A673 (cell line): Measurements from ENCODE around the gene CD4. TPM values are rescaled to one million over a fixed set of nuclear protein-coding genes. Genes with fewer than 3 reads are reported as not detected.

Experiments
- BruUV-seq: library from RNA; stranded (reverse); fragments of 400-500 nt; replicated peaks from 2 replicates; lab custom pipeline; 2021; lab: Mats Ljungman, UMichigan
- CTCF ChIA-PET: fragments of 300-600 bp; sonication (Branson Sonifier 250); formaldehyde crosslinking; loops from one replicate; lab custom pipeline; 2022; ENCODE audit warnings: antibody characterized with exemption; lab: Charles Lee
- POLR2A ChIA-PET: fragments of 300-600 bp; sonication (Branson Sonifier 250); formaldehyde crosslinking; loops from one replicate; lab custom pipeline; 2022; ENCODE audit warnings: antibody characterized with exemption; ENCODE audit not compliant: low non-redundant PET; lab: Charles Lee
- DNase-seq: peaks from one replicate; pipeline ENCODE4 v3.0.0-alpha.2; 2015; ENCODE audit warnings: low spot score
- H3K27ac ChIP-seq: fragments of 200-600 bp; sonication (generic); 2 replicates; pipeline ENCODE4 v1.5.1; 2016; ENCODE audit warnings: mixed run types, low read depth, mild to moderate bottlenecking, mixed read lengths, antibody characterized with exemption, low read length; ENCODE audit not compliant: poor library complexity, severe bottlenecking
- H3K27me3 ChIP-seq: fragments of 200-600 bp; sonication (generic); replicated peaks from 2 replicates; pipeline ENCODE4 v1.6.1; 2017; ENCODE audit warnings: mixed run types, low read depth, mild to moderate bottlenecking, mixed read lengths, antibody characterized with exemption, low read length; ENCODE audit not compliant: insufficient read depth, poor library complexity
- H3K36me3 ChIP-seq: fragments of 200-600 bp; sonication (generic); 2 replicates; pipeline ENCODE4 v1.6.1; 2016; ENCODE audit warnings: mixed run types, mild to moderate bottlenecking, mixed read lengths, antibody characterized with exemption, low read length; ENCODE audit not compliant: insufficient read depth, poor library complexity, severe bottlenecking
- H3K4me1 ChIP-seq: fragments of 200-600 bp; sonication (generic); 2 replicates; pipeline ENCODE4 v1.6.1; 2017; ENCODE audit warnings: mixed run types, mild to moderate bottlenecking, mixed read lengths, antibody characterized with exemption, low read length; ENCODE audit not compliant: insufficient read depth, poor library complexity, severe bottlenecking
- H3K4me3 ChIP-seq: fragments of 200-600 bp; sonication (generic); 2 replicates; pipeline ENCODE4 v1.5.1; 2016; ENCODE audit warnings: low read depth, mixed run types, mild to moderate bottlenecking, mixed read lengths, low read length; ENCODE audit not compliant: poor library complexity, severe bottlenecking
- H3K9me3 ChIP-seq: fragments of 200-600 bp; sonication (generic); 2 replicates; pipeline ENCODE4 v1.6.1; 2016; ENCODE audit warnings: mixed run types, low read depth, mild to moderate bottlenecking, mixed read lengths, antibody characterized with exemption, low read length; ENCODE audit not compliant: poor library complexity, severe bottlenecking
- CTCF ChIP-seq: fragments of 300-800, 200-600 bp; sonication (generic); conservative IDR thresholded peaks from 2 replicates; pipeline ENCODE4 v1.5.1; 2017; ENCODE audit warnings: low read depth, mild to moderate bottlenecking, antibody characterized with exemption, low read length, moderate library complexity, mixed read lengths
- EZH2 ChIP-seq: fragments of 200-600 bp; sonication (generic); IDR thresholded peaks from 2 replicates; pipeline ENCODE4 v1.6.1; 2017; ENCODE audit warnings: borderline replicate concordance, low read depth, mild to moderate bottlenecking, mixed read lengths, antibody characterized with exemption, low read length; ENCODE audit not compliant: poor library complexity, severe bottlenecking
- intact Hi-C: fragments of 100-400 bp; cut with micrococcal nuclease; formaldehyde crosslinking; loops from one replicate; pipeline ENCODE4 v1.10.0; 2022; ENCODE audit not compliant: unreplicated experiment
- total RNA-seq: library from RNA; stranded (reverse); gene quantifications from 2 replicates; pipeline ENCODE4 v1.2.3, GENCODE V29; 2021

The CD4 gene
- total RNA-seq, 1 experiment from 2014 or later = not detected

- ChIA-PET POLR2A (interaction anchor here (0.6 to 0.7 kb wide), 2 partner anchors 74 to 226 kb away, joined by 3 to 5 read pairs; partner anchors contain the start of gene GAPDH), CTCF (no interaction called here)
- TF ChIP-seq CTCF (no peak), EZH2 (no peak)
- Histone ChIP-seq H3K27me3 (no peaks in the 10 kb centered on the region), H3K9me3 (no peaks in the 10 kb centered on the region), H3K4me1 (peaks cover 12% of the 10 kb centered on the region), H3K27ac (no peak overlapping the region), H3K4me3 (no peak overlapping the region), H3K36me3 (no peaks in the 10 kb centered on the region)
- BruUV-seq = no TSS peak
- intact Hi-C loops = loop anchor here (10.0 kb wide), 1 partner anchor 205 kb away; no protein-coding TSS in a partner anchor
- no peak for DNase-seq
Observed at GRCh38 chr12:6759741-6760140, 29.6 kb upstream of the CD4 start.

GRCh38 chr12:6763380-6763779, 25.9 kb upstream of the CD4 start:
- intact Hi-C loops = loop anchor here (10.0 kb wide), 1 partner anchor 201 kb away; no protein-coding TSS in a partner anchor
- POLR2A ChIA-PET = no interaction called here

GRCh38 chr12:6764011-6764828, 25.1 kb upstream of the CD4 start:
- ChIA-PET CTCF (interaction anchor here (0.7 kb wide), 1 partner anchor 11 kb away, joined by 3 read pairs; the partner anchor contains the start of gene MLF2), POLR2A (no interaction called here)
- H3K4me3 ChIP-seq = peak overlapping the region; percentile 97
- H3K36me3 ChIP-seq = peaks cover under 1% of the 10 kb centered on the region
- H3K9me3 ChIP-seq = no peaks in the 10 kb centered on the region
- H3K4me1 ChIP-seq = peaks cover 36% of the 10 kb centered on the region
- TF ChIP-seq CTCF = no peak
- peak overlapping the region; percentile 89 for H3K27ac ChIP-seq
- no TSS peak for BruUV-seq
- H3K27me3 ChIP-seq = no peaks in the 10 kb centered on the region
- DNase-seq = peak; percentile 100
- intact Hi-C loops = loop anchor here (1.0 to 10.0 kb wide), 2 partner anchors 40 to 201 kb away; partner anchors contain the start of gene COPS7A

More at GRCh38 chr12:6763380-6763779, 25.9 kb upstream of the CD4 start:
- BruUV-seq = no TSS peak
- H3K4me3 ChIP-seq = no peak overlapping the region
- H3K36me3 ChIP-seq = no peaks in the 10 kb centered on the region
- H3K9me3 ChIP-seq = no peaks in the 10 kb centered on the region
- no peaks in the 10 kb centered on the region for H3K27me3 ChIP-seq
- H3K4me1 ChIP-seq = peaks cover 28% of the 10 kb centered on the region
- TF ChIP-seq CTCF = no peak
- no peak for TF ChIP-seq EZH2
- DNase-seq = no peak
- H3K27ac ChIP-seq = peak overlapping the region; percentile 89
- CTCF ChIA-PET = no interaction called here
